ENCODE data around the gene YTHDF1.
A peak's percentile ranks its signal among the peaks of the same experiment; 100 is the strongest.
"Not testable (repeated sequence)": the region's sequence is repeated elsewhere in the genome, so short reads cannot be mapped to it uniquely, and the experiment has no call there.

Gene YTHDF1

GRCh38 chr20:63167026-63167917, 48.7 kb downstream of the YTHDF1 start:
- no peak for DNase-seq

GRCh38 chr20:63166193-63167020, 49.5 kb downstream of the YTHDF1 start:
- no peak for DNase-seq

- no peak for DNase-seq
Observed at GRCh38 chr20:63165356-63166192, 50.4 kb downstream of the YTHDF1 start.

GRCh38 chr20:63164484-63165355, 51.2 kb downstream of the YTHDF1 start:
- no peak for DNase-seq

GRCh38 chr20:63163596-63164483, 52.1 kb downstream of the YTHDF1 start:
- DNase-seq: peak; percentile 8

GRCh38 chr20:63163171-63163570, 52.8 kb downstream of the YTHDF1 start:
- no peak for DNase-seq

- no peak for DNase-seq
Observed at GRCh38 chr20:63162206-63162795, 53.6 kb downstream of the YTHDF1 start.

- DNase-seq: no peak
Observed at GRCh38 chr20:63161176-63161651, 54.7 kb downstream of the YTHDF1 start.

- DNase-seq: no peak
Observed at GRCh38 chr20:63160641-63161175, 55.2 kb downstream of the YTHDF1 start.

GRCh38 chr20:63159826-63160640, 55.9 kb downstream of the YTHDF1 start:
- no peak for DNase-seq

- DNase-seq: not testable (repeated sequence)
Observed at GRCh38 chr20:63159251-63159650, 56.7 kb downstream of the YTHDF1 start.

GRCh38 chr20:63158845-63159244, 57.1 kb downstream of the YTHDF1 start:
- DNase-seq: no peak

GRCh38 chr20:63158352-63158751, 57.6 kb downstream of the YTHDF1 start:
- DNase-seq: no peak

GRCh38 chr20:63157431-63157830, 58.5 kb downstream of the YTHDF1 start:
- not testable (repeated sequence) for DNase-seq

- DNase-seq: no peak
Observed at GRCh38 chr20:63156221-63156671, 59.7 kb downstream of the YTHDF1 start.

- DNase-seq: no peak
Observed at GRCh38 chr20:63155266-63156165, 60.4 kb downstream of the YTHDF1 start.

GRCh38 chr20:63154395-63154794, 61.5 kb downstream of the YTHDF1 start:
- no peak for DNase-seq
